ENCODE results near the gene PGM2L1.
"Not testable (repeated sequence)": the region's sequence is repeated elsewhere in the genome, so short reads cannot be mapped to it uniquely, and the experiment has no call there.

PGM2L1 gene

GRCh38 chr11:74397501-74398243 is 561 bp downstream of the PGM2L1 start:
- peak; percentile 28 for DNase-seq

- no peak for DNase-seq
These were observed 6.0 kb downstream of the PGM2L1 start for GRCh38 chr11:74392256-74392655.

GRCh38 chr11:74391193-74391592 is 7.0 kb downstream of the PGM2L1 start:
- DNase-seq: no peak

- no peak for DNase-seq
These were observed 7.5 kb downstream of the PGM2L1 start for GRCh38 chr11:74390697-74391096.

- DNase-seq: no peak
These were observed 9.4 kb downstream of the PGM2L1 start for GRCh38 chr11:74388678-74389327.

GRCh38 chr11:74384641-74385040 is 13.6 kb downstream of the PGM2L1 start:
- no peak for DNase-seq

- DNase-seq: no peak
These were observed 17.3 kb downstream of the PGM2L1 start for GRCh38 chr11:74380746-74381439.

GRCh38 chr11:74377689-74378088 is 20.5 kb downstream of the PGM2L1 start:
- DNase-seq: no peak

- DNase-seq: no peak
These were observed 24.9 kb downstream of the PGM2L1 start for GRCh38 chr11:74373382-74373781.

GRCh38 chr11:74371269-74372052 is 26.8 kb downstream of the PGM2L1 start:
- DNase-seq: no peak

- DNase-seq: no peak
These were observed 28.1 kb downstream of the PGM2L1 start for GRCh38 chr11:74370123-74370522.

- DNase-seq: no peak
These were observed 30.4 kb downstream of the PGM2L1 start for GRCh38 chr11:74367881-74368280.

- no peak for DNase-seq
These were observed 31.7 kb downstream of the PGM2L1 start for GRCh38 chr11:74366576-74366975.

GRCh38 chr11:74365805-74366204 is 32.4 kb downstream of the PGM2L1 start:
- not testable (repeated sequence) for DNase-seq

GRCh38 chr11:74357449-74357848 is 40.8 kb downstream of the PGM2L1 start:
- DNase-seq: no peak

GRCh38 chr11:74355626-74356025 is 42.6 kb downstream of the PGM2L1 start:
- DNase-seq: no peak

- DNase-seq: no peak
These were observed 44.2 kb downstream of the PGM2L1 start for GRCh38 chr11:74354036-74354435.

GRCh38 chr11:74347381-74347780 is 50.9 kb downstream of the PGM2L1 start:
- no peak for DNase-seq

- no peak for DNase-seq
These were observed 52.8 kb downstream of the PGM2L1 start for GRCh38 chr11:74345420-74345819.

GRCh38 chr11:74341921-74342320 is 56.3 kb downstream of the PGM2L1 start:
- no peak for DNase-seq

GRCh38 chr11:74339619-74340018 is 58.6 kb downstream of the PGM2L1 start:
- no peak for DNase-seq

GRCh38 chr11:74338963-74339362 is 59.3 kb downstream of the PGM2L1 start:
- DNase-seq: no peak

- no peak for DNase-seq
These were observed 65.0 kb downstream of the PGM2L1 start for GRCh38 chr11:74333193-74333592.

All from activated gamma-delta T cell (primary cell).